Activated CD8-positive, alpha-beta memory T cell treated with anti-CD3 and anti-CD28 coated beads for 48 hours (primary cell): Measurements from ENCODE around the gene DEFB119.
"Not testable (repeated sequence)": the region's sequence is repeated elsewhere in the genome, so short reads cannot be mapped to it uniquely, and the experiment has no call there.

ENCODE experiments used
- DNase-seq, 3 experiments: peaks; one replicate each; pipeline ENCODE4 v3.0.0-alpha.2; 2020; ENCODE audit warnings: low read depth in 2 of 3, low spot score in 2 of 3

DEFB119 gene, protein sequence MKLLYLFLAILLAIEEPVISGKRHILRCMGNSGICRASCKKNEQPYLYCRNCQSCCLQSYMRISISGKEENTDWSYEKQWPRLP

DNA sequence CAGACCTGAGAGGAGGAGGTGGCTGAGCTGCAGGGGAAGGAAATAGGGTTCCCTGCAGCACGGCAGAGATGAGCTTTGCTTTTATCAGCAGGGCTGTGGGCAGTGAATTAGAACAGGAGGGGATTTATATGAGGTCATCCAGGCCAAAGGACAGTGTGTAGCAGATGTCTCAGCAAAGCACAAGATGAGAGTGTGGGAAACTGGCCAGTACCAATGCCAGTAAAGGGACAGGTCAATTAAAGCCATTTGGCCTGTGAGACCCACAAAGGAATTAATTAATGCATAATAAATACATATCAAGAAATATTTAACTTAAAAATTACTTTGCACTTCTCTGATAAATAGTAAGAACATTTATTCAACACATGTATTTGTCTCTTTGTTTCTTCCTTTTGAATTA lies at the start of gene DEFB119:
Gene DEFB119, minus strand, starts transcription at position 101 of the 400 bp plus-strand sequence. CDS start 107 bp downstream, outside the sequence.
- no peak for DNase-seq

DNA sequence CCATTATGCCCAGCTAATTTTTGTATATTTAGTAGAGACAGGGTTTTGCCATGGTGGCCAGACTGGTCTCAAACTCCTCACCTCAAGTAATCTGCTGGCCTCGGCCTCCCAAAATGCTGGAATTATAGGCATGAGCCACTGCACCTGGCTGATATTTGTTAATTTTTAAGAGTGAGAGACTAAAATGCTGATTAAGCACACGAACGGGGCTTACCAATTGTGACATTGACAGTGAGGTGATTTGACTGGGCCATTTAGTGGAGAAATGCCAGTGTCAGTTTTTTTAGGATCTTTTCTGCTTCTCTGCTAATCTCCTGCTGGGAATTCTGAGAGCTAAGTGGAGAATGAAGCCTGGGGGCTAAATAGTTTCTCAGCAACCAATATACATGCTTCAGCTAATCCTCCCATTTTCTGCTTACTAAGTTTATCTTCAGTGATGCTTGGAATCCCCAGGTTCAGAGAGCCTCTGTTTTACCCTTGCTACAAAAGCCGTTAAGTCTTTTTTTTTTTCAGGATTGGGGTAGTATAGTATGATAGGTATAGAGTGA lies 40.3 kb upstream of the DEFB119 start:
- DNase-seq = no peak

DNA sequence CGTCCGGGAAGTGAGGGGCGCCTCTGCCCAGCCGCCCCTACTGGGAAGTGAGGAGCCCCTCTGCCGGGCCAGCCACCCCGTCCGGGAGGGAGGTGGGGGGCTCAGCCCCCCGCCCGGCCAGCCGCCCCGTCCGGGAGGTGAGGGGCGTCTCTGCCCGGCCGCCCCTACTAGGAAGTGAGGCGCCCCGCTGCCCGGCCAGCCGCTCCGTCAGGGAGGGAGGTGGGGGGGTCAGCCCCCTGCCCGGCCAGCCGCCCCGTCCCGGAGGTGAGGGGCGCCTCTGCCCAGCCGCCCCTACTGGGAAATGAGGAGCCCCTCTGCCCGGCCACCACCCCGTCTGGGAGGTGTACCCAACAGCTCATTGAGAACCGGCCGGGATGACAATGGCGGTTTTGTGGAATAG lies 37.2 kb upstream of the DEFB119 start:
- not testable (repeated sequence) for DNase-seq

DNA sequence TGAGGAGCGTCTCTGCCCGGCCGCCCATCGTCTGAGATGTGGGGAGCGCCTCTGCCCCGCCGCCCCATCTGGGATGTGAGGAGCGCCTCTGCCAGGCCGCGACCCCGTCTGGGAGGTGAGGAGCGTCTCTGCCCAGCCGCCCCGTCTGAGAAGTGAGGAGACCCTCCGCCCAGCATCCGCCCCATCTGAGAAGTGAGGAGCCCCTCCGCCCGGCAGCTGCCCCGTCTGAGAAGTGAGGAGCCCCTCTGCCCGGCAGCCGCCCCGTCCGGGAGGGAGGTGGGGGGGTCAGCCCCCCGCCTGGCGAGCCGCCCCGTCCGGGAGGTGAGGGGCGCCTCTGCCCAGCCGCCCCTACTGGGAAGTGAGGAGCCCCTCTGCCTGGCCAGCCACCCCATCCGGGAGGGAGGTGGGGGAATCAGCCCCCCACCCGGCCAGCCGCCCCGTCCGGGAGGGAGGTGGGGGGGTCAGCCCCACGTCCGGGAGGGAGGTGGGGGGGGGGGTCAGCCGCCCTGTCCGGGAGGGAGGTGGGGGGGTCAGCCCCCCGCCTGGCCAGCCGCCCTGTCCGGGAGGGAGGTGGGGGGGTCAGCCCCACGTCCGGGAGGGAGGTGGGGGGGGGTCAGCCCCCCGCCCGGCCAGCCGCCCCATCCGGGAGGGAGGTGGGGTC lies 36.6 kb upstream of the DEFB119 start:
- DNase-seq = not testable (repeated sequence)

DNA sequence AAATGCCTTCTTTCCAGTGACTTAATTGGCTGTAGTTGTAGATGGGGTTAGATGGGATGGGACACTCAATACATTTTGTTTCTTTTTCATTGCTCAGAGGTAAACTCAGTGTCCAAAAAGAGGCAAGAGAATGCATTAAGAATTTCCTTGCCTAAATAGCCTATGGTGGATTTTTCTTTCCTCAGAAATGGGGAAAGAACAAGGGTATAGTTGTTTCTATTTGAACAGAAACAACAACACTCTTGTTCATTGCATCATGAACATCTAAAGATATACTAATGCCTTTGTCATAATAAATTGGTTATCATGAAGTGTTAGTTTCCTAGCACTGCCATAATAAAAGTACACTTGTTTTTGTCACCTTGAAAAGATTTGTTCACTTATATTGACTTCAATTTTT lies 35.4 kb upstream of the DEFB119 start:
- DNase-seq = no peak

DNA sequence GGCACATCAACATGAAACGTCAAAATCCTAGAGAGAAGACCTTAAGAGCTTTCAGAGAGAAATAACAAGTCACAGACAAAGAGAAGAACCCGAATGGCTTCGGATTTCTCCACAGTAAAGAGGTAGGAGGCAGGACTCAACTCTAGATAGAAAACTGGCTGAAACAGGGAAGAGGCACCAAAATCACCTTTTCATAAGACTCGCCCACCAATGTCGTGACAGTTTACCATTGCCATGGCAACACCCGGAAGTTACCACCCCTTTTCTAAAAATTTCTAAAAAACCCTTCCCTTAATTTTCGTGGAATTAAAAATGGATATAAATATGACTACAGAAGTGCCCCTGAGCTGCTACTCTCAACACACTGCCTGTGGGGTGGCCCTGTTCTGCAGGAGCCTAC lies 27.9 kb upstream of the DEFB119 start:
- DNase-seq = no peak

DNA sequence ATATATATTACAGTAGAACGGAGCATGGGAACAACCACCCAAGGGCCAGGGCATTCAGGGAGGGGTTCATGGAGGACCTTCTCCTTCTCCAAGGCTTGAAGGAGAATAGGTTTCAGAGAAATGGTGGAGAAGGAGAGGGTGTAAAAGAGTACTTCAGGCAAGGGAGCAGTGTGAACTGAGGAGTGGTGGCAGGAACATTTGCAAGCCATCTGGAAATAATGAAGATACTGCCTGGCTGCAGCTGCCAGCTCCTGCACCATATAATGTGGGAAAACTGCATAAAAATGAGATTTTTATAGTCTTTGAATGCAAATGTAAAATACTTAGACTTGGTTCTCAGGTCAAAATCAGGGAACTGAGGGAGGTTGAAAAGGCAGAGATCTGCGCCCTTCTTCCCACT lies 25.3 kb upstream of the DEFB119 start:
- no peak for DNase-seq

DNA sequence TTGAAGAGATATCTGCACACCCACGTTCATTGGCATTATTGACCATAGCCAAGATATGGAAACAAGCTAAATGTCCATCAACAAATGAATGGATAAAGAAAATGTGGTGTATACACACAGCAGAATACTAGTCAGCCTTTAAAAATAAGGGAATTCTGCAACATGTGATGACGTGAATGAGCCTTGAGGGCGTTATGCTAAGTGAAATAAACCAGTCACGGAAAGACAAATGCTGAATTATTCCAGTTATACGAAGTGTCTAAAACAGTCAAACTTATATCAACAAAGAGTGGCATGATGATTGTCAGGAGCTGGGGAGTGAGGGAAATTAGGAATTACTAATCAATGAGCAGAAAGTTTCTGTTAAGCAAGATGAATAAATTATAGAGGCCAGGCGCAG lies 24.0 kb upstream of the DEFB119 start:
- DNase-seq = no peak

DNA sequence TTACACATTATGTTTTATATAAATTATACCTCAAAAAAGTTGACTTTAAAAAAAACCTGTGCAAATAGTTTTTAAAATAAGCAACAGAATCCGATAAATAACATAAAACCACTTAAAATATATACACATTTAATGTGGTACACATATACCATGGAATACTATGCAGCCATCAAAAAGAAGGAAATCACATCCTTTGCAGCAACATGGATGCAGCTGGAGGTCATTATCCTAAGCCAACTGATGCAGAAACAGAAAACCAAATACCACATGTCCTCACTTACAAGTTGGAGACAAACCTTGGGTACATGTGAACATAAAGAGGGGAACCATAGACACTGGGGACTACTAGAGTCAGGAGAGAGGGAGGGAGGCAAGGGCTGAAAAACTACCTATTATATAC lies 19.6 kb upstream of the DEFB119 start:
- DNase-seq = no peak

DNA sequence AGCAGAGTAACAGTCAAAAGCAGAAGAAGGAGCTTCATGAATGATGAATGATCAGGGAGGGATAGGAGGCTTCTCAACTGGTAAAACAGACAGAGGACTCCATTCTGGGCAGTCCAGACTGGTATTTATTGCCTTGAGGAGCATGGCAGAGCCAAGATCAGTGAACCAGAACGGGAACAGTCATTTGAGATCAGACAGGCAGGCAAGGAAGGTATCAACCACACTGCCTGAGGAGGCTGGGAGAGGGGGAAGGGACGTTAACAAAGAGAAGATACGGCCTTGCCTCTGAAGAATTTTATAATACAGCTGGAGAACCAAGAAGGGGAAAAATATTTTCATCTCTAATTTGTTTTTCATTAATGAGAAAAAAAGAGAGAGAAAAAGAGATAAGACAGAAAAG lies 15.7 kb upstream of the DEFB119 start, which contains the start of gene DEFB121:
Gene DEFB121, minus strand, starts transcription at position 101 of the 400 bp plus-strand sequence. Its CDS starts 63 bp downstream, at position 38.
- DNase-seq = no peak

DNA sequence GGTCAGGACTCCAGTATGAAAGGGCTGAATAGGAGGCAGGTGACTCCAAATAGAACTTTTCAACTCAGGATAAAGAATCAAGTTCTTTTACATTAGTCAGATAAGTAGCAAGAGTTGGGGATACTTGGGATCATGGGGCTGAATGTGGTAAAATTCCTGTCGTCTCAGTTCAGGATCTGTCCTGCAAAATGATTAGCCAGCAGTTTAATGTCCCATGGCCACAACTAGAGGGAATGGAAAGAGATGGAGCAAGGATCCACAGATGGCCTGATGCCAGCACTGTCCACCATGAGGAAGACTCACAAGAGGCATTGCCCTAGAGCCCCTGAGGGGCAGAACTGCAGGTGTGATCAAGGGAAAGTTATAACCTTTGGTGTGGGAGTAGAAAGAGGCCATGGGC lies 13.5 kb upstream of the DEFB119 start:
- no peak for DNase-seq

DNA sequence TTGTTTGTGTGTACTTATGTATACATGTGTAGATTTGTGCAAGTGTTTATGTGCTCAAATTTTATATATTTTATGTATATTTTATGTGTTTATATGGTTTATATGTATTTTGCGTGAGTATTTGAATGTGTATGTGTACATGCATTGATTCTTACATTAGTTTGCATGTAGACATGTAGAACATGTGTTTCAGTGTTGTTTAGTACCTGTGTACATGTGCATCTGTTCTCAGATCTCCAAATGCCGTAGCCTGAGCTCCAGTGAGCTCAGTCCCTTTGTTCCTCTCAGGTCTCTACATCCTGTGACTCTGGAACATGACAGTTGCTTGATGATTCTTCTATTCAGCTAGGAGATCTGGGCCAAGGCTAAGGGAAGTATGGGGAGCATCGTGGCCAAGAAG lies 4.5 kb upstream of the DEFB119 start:
- DNase-seq = no peak

DNA sequence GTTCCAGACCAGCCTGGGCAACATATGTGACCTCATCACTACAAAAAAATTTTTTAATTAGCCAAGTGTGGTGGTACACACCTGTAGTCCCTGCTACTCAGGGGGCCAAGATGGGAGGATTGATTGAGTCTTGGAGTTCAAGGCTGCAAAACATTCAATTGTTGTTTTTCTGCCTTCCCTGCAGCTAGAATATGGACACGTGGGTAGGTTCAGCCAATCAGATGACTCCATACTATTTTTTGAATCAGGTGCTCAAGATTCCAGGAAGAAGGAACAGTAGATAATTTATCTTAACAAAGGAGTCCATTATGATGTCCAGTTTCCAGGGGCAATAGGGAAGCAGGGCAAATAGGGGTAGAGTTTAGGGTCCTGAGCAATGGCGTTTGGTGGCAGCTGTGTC lies 2.4 kb upstream of the DEFB119 start:
- DNase-seq = no peak

DNA sequence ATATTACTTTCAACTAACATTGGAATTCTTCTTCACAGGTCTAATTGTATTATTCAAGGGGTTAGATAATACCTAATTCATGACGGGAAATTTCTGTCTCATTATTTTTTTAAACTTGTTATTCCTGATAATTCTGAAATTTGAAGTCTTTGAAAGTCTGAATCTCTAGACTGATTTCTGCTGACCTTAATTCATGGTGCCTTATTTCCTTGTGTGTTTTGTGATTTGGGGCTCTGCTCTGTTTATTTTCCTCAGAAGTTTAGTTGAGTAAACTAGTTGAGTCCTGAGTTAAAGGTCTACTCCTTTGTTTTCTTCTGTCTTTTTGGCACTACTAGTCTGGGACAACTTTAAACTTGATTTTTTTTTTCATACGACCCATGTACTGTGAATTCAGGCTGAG lies 16.0 kb downstream of the DEFB119 start:
- no peak for DNase-seq

DNA sequence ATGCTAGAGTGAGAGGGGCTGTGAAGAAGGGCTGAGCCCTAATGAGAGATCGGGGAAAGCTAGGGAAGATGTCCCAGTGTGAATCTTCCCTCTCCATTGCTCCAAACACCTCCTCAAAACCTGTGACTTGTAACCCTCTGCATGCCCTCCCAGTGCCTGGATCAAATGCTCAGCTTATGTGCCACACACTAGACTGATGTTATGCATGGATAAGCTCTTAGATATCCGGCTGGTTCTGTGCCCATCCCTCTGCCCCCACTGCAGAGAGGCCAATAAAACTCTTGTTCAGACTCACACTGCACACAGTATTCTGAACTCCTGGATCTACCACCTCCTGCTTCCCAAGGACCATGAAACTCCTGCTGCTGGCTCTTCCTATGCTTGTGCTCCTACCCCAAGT lies 22.1 kb downstream of the DEFB119 start, which contains the start of gene DEFB118:
Gene DEFB118, plus strand, starts transcription at position 301 of the 400 bp plus-strand sequence. Its CDS starts 50 bp downstream, at position 351.
- DNase-seq = no peak

DNA sequence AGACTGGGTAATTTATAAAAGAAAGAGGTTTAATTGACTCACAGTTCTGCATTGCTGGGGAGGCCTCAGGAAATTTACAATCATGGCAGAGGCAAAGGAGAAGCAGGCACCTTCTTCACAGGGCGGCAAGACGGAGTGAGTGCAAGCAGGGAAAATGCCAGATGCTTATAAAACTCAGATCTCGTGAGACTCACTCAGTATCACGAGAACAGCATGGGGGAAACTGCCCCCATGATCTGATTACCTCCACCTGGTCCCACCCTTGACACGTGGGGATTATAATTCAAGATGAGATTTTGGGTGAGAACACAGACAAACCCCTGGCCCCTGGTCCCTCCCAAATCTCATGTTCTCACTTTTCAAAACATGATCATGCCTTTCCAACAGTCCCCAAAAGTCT lies 26.1 kb downstream of the DEFB119 start:
- not testable (repeated sequence) for DNase-seq

DNA sequence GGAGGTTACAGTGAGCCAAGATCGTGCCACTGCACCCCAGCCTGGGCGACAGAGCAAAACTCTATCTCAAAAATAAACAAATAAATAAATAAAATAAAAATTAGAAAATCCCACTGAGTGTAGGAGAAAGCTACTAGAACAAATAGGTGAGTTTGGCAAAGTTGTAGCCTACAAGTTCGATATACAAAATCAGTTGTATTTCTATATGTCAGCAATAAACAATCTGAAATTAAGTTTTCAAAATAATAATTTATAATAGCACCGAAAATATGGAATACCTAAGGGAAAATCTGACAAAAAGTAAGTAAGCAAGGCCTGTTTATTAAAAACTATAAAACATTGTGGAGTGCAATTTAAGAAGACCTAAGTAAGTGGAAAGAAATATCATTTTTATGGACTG lies 27.1 kb downstream of the DEFB119 start:
- no peak for DNase-seq

DNA sequence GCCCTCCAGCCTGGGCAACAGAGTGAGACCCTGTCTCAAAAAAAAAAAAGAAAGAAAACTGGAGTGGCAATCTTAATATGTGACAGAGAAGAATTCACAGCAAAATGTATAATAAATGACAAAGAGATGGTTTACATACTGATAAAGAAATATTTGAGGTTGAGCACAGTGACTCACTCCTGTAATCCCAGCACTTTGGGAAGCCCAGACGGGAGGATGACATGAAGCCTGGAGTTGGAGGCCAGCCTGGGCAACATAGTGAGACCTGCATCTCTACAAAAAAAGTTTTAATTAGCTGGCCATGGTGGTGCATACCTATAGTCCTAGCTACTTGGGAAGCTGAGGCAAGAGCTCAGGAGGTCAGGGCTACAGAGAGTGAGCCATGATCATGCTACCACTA lies 34.4 kb downstream of the DEFB119 start:
- no peak for DNase-seq

DNA sequence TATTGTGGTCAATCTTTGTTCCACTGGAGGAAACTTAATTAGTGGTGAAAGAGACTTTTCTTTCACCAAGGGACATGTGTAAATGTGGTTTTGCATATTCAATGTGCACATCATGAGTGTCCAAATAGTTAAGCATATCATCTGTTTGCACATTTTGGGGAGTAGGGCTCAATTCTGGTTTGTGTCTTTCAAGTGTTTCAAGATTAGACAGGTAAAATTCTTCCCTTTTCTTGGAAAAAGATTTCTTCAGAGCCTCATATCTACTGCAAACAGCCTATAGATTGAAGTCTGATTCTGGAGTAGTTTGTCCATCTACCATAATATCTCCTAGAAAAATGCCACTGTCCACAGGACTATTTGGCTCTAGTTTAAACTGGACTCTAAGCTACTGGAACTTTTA lies 48.9 kb downstream of the DEFB119 start:
- no peak for DNase-seq

DNA sequence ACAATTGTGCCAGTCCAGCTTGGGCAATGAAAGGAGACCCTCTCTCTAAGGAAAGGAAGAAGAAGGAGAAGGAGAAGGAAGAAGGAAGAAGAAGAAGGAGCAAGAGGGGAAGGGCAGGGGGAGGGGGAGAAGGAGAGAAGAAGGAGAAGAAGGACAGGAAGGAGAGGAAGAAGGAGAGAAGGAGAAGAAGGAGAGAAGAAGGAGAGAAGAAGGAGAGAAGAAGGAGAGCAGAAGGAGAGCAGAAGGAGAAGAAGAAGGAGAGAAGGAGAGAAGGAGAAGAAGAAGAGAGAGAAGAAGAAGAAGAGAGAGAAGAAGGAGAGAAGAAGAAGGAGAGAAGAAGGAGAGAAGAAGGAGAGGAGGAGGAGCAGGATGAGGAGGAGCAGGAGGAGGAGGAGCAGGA lies 59.5 kb downstream of the DEFB119 start:
- no peak for DNase-seq
